HG03280 (cell line): Measurements from ENCODE around the gene GPX2.

Experiments
- ATAC-seq: cut with Tn5 transposase; IDR thresholded peaks from one replicate; pipeline ENCODE4 v1.9.1; 2021; ENCODE audit warnings: mild to moderate bottlenecking, moderate library complexity; ENCODE audit not compliant: unreplicated experiment

GPX2 gene

GRCh38 chr14:64960762-64961276, 18.3 kb upstream of the GPX2 start:
- ATAC-seq: no peak

DNA sequence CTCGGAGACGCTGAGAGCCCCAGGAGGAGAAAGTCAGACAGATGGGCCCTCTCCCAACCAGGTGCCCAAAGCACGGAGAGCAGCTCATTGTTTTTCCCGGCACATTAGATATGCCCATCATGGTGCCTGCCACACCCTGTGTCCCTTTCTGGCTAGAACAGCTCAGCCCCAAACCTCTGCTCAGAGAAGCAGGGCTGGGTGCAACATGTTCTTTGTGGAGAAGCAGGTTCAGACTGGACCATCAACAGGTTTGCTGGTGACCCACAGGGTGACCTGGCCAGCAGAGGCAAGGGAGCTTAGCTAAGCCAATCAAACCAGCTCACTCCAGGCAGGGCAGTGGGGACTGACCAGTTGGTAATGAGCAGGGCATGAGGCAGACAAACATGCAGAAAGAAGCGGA, 16.2 kb upstream of the GPX2 start:
- ATAC-seq: no peak

- ATAC-seq: no peak
Observed at GRCh38 chr14:64958201-64958600, 15.7 kb upstream of the GPX2 start.

DNA sequence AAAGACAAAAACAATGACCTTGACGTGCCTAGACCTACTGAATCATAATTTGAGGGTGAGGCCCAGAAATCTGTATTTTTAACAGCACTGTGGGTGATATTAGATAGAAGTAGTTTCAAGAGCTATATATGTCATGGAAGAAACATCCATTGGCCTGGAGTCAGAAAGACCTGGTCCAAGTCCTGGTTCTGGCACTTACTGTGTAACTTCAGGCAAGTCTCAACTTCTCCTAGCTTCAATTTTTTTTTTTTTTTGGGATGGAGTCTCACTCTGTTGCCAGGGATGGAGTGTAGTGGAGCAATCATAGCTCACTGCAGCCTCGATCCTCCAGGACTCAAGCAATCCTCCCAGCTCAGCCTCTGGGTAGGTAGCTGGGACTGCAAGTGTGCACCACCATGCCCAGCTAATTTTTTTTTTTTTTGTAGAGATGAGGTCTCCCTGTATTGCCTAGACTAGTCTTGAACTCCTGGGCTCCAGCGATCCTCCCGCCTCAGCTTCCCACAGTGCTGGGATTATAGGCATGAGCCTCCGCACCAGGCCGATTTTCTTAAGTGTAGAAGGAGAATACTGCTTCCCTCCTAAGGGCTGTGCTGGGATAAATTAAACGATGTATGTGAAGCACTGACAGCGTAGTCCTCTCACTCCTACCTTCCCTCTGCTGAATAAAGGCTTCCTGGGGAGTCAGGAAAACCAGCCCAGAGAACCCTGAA, 14.3 kb upstream of the GPX2 start:
- no peak for ATAC-seq

- no peak for ATAC-seq
Observed at GRCh38 chr14:64955297-64955696, 12.8 kb upstream of the GPX2 start.

GRCh38 chr14:64954491-64955240, 12.1 kb upstream of the GPX2 start:
- no peak for ATAC-seq

DNA sequence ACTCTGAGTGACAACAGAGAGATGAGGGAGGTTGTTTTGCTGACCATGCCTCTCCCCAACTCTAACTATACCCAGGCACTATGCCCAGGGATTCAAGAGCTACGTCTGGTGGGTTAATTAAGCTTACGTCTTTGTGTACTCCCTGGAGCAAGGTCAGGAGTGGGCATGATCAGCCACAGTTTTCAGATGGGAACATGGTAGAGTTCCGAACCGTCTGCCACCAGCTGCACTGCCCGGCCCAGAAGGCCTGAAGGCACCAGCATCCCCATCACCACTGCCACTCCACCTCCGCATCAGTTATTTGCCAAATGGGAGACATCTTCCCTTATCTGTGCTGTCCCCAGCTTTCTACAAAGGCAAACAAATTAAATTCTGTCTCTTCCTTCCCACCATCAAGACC, 11.1 kb upstream of the GPX2 start:
- ATAC-seq: no peak

GRCh38 chr14:64953310-64953654, 10.7 kb upstream of the GPX2 start:
- ATAC-seq: no peak

- ATAC-seq: no peak
Observed at GRCh38 chr14:64952598-64953309, 10.2 kb upstream of the GPX2 start.

GRCh38 chr14:64951724-64952123, 9.2 kb upstream of the GPX2 start:
- ATAC-seq: no peak

- no peak for ATAC-seq
Observed at GRCh38 chr14:64951291-64951690, 8.7 kb upstream of the GPX2 start.

DNA sequence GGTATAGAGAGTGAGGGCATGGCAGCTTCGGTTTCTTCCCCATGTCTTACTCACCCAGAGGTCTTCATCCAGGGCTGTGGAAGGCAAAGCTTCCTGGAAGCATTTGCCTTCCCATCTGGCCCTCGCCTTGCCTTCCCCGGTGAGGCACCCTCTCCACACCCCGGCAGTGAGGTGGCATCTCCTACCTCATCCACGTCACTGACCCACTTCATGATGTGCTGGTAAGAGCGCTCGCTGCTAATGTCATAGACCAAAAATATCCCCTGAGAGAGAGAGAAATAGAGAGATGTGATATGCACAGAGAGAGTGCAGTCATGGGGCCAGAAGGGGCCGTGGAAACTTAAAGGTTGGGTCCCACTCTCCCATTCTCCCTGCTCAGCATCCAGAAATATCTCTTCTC, 8.3 kb upstream of the GPX2 start:
- ATAC-seq: no peak

GRCh38 chr14:64948612-64949210, 6.2 kb upstream of the GPX2 start:
- ATAC-seq: no peak

DNA sequence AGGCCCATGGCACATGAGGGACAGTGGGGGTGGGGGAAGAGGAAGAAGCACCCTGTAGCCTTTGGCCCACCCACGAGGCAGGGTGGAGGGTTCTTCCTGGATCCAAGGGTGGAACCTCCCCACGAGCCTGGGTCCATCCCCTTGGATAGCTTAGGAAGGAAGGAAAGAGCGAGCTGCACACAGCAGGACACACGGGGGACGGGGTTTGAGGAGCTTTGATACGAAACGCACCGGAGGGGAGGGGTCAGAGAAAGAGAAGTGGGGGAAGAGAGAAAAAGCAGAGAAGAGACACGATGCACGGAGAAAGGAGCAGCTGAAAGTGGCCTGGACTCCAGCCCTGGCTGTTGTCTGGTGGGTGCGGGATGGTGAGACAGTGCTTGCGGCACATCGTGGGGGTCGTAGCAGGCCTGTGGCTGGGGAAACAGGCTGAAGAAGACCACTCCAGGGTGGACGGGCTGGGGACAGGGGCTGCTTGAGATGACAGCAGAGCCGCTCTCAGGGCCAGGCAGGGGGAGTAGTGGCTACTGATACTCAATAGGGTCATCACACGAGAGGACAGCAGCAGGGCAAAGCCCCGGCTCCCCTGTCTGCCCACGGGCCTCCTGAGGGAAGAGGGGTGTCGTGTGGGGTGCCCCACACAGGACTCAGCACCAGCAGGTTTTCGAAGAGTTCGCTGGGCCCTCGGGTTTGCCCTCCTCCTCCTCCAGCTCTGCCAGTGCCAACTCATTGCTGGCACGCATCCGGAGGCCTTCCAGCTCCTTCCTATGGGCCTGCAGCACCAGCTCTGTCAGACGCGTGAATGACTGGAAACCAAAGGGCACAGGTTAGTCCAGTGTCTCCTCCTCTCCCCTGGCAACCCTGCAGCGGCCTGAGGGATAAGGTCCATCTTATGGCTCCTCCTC, 5.4 kb upstream of the GPX2 start:
- no peak for ATAC-seq

DNA sequence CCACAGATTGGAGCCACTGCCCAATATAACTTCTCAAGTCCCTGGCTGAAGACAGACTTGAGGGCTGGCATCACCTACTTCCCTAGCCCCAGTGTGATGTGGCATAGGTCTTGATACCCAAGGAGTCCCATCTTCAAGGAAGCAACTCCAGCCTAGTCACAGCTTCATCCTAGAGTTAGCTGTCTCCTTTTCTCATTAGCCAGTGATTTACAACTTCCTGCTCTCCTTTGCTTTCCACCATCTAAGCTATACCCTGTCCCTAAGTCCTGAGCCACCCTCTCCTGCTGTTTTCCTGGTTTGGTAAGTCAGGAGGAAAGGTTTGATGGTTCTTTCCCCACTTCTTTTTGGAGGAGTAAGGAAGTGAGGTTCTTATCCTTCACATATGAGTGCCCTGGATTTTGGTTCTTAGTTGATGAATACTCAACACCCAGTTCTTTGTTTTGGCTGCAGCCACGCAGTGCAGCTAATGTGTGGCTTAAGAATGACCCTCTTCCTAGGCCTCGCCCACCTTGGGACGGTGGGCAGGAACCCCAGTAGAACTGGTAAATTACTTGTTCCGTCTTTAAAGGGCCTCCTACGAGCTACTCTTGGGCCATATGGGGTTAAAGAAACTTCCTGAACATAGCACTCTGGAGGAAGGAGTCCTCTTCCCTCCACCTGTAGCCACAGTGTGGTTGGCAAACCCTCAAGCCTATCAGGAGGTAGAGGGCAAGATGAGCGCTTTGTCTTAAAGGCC, 3.9 kb upstream of the GPX2 start:
- ATAC-seq: no peak

- no peak for ATAC-seq
Observed at GRCh38 chr14:64945431-64946178, 3.1 kb upstream of the GPX2 start.

DNA sequence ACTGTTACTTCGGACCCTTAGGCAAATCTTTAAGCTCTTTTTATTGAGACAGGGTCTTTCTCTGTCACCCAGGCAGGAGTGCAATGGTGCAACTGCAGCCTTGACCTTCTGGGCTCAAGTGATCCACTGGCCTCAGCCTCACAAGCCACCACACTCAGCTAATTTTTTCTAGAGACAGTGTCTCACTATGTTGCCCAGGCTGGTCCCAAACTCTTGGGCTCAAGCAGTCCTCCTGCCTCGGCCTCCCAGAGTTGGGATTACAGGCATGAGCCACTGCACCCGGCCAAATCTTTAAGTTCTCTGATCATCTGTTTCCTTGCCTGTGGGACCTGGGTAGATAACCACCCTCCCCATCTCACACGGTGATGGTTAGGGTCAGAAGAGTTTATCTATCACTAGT, 2.3 kb upstream of the GPX2 start:
- no peak for ATAC-seq

GRCh38 chr14:64944041-64944440, 1.5 kb upstream of the GPX2 start:
- ATAC-seq: no peak

DNA sequence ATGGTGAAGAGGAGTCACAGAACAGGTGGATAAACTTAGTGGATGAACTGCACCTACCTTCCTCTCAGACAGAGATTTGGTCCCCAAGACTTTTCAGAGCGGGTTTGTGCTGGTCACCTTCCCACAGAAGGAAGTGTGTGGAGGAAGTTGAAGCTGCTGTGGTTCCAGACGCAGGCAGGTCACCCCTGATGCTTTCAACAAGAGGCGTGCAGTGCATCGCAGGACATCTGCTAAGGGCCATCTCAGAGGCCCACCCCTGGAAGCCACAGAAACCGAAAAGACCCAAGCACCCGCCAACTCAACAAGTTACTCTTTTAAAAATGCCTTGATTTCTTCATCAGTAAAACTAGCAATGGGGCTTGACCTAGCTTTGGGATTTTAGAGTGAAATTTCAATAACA, 1.0 kb upstream of the GPX2 start:
- no peak for ATAC-seq
